ENCODE data around the gene DNM3.
"Not testable (repeated sequence)": the region's sequence is repeated elsewhere in the genome, so short reads cannot be mapped to it uniquely, and the experiment has no call there.

Gene DNM3

DNA sequence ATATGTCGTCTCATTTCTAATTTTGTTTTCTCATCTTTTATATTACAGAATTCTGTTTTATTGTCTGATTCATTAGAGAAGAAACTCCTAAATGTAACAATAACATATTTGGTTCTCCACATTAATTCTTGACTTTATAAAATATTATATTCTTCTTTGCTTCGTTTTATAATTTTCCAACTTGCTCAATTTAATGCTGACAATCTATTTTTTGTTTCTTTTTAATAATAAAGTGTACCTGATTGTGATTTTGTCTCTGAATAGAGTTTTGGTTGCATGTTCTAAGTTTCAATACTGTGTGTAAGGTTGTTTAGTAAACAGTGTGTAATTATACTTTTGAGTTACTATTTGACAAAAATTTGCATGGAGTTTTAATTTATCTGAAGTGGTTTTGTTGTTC, 448.1 kb downstream of the DNM3 start:
- no peak for DNase-seq

GRCh38 chr1:172292840-172293239, 451.5 kb downstream of the DNM3 start:
- DNase-seq: no peak

DNA sequence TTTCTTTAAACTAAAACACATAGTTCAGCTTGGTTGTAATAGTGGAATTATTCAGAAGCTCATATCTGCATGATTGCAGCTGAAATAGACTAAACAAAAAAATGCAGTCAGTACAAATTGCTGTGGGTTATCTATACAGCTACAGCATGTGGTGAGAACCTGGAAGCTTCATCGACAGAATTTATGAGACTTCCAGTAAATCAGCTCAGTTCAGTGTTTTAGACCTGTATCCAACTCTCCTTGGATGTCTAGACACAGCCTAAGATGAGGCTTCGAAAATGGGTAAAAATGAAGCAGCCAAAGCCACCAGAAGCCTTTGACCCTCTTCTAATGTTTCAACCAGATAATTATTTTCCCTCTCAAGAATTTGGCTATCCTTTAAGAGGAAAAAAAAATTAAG, 452.1 kb downstream of the DNM3 start:
- no peak for DNase-seq

DNA sequence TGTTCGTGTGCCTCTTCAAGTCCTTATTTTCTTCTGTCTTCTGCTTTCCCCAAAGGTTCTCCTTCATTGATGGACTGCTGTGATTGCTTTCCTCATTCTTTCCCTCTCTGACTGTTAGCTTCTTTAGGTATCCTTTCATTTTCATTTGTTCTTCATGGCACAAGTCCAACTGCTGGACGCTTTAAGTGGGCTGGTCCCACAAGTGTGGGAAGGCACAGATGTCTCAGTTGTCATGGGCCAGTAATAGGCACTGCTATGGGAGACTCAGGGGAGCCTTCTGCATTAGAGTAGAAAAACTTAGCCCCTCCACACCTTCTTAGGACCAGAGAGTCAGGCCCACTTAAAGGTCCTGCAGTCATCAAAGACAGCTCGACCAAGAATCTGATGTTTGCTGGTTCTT, 456.8 kb downstream of the DNM3 start:
- no peak for DNase-seq

GRCh38 chr1:172298911-172299310, 457.6 kb downstream of the DNM3 start:
- no peak for DNase-seq

DNA sequence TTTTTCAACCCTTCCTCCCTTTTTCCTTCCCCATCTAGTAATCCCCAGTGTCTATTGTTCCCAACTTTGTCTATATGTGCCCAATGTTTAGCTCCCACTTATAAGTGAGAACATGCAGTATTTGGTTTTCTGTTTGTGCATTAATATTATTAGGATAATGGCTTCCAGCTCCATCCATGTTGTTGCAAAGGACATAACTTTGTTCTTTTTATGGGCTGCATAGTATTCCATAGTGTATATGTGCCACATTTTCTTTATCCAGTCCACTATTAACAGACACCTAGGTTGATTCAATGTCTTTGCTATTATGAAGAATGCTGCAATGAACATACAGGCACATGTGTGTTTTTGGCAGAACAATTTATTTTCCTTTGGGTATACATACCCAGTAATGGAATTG, 458.2 kb downstream of the DNM3 start:
- DNase-seq: no peak

DNA sequence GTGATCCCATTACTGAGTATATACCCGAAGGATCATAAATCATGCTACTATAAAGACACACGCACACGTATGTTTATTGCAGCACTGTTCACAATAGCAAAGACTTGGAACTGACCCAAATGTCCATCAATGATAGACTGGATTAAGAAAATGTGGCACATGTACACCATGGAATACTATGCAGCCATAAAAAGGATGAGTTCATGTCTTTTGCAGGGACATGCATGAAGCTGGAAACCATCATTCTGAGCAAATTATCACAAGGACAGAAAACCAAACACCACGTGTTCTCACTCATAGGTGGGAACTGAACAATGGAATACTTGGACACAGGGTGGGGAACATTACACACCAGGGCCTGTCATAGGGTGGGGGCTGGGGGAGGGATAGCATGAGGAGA, 466.2 kb downstream of the DNM3 start:
- not testable (repeated sequence) for DNase-seq

- no peak for DNase-seq
Measured at GRCh38 chr1:172308142-172308541, 466.8 kb downstream of the DNM3 start.

DNA sequence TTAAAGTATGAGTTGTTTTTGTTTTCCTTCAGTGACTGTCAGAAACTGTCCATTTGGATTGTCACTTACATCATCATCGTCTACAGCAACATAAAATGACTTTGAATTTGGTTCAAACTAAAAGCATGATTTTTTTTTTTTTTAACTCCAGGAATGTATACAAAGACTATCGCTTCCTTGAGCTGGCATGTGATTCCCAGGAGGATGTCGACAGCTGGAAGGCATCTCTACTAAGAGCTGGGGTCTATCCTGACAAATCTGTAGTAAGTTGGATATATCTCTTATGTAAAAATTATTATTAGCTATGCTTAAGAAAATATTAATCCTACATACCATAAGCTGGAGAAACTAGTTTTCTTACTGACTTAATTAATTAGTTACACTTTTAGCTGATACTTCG, 467.3 kb downstream of the DNM3 start:
- DNase-seq: no peak

- DNase-seq: no peak
Measured at GRCh38 chr1:172320733-172321132, 479.4 kb downstream of the DNM3 start.

DNA sequence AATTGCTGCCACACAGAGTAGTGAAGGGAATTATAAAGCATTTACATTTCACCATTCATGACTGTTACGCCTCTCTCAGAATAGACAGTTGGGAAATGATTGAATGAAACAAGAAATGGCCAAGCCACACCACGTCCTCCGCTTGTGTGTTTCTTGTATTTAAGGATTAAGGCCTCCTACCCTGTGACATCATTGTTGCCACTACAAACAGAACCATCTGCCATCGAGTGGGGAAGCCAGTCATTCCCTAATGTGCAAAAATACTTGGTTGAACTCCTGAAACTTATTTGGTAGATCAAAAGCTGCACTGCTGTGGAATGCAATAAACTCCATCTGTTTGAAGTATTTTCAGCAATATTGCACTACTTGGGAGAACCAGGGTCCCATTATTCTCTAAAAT, 480.2 kb downstream of the DNM3 start:
- no peak for DNase-seq

DNA sequence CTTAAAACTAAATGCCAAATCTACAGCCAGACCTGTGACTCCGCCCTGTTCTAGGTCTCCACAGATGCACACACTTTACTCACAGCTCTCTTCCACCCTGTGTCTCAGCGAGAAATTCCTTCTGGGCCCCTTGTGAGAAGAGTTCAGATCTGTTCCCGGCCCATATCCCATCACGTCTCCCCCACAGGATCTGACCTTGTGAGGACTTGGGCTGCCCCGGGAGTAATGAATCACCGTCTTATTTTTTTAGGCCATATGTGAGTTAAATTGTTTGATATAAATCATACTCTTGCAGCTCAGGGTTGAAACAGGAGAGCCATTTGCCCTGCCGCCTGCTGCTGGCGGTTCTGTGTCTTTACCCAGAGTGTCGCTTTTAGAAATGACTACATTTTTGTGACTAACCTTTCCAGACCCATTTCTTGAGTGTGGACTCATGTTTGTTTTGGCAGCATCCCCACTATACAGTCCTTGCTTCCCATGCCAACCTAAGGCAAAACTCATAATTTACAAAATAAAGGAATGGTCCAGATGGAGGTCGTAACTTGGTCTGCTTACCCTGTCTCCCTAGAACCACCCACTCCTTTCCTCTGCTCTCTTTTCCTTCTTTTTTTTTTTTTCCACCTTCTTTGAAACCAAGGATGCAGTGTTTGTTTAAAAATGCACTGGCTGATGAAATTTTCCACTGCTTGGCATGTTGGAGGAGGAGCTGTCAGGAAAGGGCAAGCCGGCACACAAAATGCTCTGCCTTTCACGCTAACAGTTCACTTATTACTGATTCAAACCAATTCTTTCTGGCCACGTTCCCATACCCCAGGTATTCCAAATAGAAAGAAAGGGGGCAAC, 481.1 kb downstream of the DNM3 start:
- no peak for DNase-seq

DNA sequence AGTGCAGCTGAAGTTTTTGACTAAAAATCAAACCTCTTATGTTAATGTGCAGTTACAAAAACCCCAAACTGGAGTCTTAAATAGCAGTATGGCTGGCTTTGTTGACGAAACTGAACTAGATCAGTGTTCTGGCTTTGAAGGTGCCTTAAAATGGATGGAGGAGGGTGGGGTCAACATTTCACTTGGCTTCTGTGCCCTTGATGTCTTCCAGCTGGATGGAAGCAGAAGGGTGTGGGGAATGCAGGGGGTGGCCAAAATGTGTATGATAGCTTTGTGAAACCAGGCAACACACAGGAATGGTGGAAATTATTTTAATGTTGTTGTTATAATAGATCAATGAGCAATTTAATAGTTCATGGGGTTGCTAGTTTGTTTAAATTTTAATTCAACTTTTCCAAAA, 482.4 kb downstream of the DNM3 start:
- no peak for DNase-seq

DNA sequence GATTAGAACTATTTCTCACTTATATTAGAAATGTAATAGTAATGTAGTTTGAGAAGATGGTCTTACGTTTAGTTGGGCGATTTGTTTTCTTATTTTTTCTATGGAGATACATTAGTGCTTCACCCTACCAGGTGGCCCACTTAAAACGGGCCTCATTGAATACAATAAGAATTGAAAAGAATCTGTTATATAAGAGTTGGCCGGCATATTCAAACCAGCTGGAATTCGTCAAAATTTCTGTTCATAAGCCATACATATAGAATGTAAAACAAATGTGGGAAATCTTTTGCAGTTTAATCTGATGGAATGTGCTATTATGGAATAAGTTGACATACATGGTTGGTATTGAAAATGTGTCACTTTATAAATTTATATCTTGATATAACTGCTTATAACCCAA, 482.8 kb downstream of the DNM3 start:
- no peak for DNase-seq

DNA sequence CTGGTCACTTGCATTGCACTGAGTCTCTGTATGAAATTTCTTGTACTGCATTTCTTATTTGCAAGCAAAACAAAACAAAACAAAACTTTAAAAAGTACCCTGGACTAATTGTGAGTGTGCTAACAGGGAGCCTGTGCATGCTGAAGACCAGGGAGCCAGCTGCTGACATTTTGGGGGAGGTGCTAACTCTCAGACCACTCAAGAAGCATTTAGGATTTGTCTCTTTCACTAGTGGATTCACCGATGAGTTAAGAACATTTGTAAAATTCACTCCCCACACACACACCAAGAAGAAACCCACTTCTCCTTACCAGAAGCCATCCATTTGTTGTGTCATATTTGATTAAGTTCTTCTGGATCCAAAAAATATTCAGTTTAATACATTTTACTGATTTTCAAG, 483.5 kb downstream of the DNM3 start:
- DNase-seq: no peak

GRCh38 chr1:172325531-172325930, 484.2 kb downstream of the DNM3 start:
- DNase-seq: no peak

DNA sequence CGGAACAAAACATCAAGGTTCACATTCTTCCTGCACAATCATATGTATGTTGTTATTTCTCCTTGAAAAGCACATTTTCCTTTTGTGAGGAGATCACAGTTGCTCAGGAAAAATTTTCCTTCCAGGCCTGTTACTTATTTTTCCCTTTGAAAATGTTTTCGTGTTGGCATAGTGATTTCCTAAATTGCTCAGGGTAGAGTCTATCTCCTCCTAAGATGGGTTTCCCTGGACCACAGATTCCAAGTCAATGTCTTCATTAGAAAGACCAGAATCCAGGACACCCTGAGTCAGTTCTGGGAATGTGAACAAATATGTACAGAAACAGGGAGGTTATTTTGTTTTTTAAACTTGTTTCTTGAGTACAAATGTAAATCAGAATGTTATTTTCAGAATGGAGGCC, 484.8 kb downstream of the DNM3 start:
- no peak for DNase-seq

DNA sequence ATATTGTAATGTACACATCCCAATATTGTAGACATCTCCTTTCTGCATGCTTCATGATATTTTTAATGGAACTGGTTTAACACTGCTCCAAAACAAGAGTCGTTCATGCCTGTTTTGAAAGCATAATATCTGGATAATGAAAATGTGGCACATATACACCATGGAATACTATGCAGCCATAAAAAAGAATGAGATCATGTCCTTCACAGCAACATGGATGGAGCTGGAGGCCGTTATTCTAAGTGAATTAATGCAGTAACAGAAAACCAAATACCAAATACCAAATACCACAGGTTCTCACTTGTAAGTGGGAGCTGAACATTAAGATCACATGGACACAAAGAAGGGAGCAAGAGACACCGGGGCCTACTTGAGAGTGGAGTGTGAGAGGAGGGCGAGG, 487.0 kb downstream of the DNM3 start:
- DNase-seq: no peak

GRCh38 chr1:172332230-172332629, 490.9 kb downstream of the DNM3 start:
- DNase-seq: no peak

DNA sequence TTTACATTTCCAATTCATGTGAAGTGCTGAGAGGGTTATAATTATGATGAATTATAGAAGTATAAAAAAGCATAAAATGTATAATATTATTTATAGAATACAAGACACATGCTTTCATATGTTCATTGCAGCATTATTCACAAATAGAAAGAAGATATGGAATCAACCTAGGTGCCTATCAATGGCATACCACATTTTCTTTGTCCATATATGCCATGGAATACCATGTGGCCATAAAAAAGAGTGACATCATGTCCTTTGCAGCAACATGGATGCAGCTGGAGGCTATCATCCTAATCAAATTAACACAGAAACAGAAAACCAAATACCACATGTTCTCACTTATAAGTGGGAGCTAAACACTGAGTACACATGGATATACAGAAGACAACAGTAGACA, 494.1 kb downstream of the DNM3 start:
- DNase-seq: no peak

DNA sequence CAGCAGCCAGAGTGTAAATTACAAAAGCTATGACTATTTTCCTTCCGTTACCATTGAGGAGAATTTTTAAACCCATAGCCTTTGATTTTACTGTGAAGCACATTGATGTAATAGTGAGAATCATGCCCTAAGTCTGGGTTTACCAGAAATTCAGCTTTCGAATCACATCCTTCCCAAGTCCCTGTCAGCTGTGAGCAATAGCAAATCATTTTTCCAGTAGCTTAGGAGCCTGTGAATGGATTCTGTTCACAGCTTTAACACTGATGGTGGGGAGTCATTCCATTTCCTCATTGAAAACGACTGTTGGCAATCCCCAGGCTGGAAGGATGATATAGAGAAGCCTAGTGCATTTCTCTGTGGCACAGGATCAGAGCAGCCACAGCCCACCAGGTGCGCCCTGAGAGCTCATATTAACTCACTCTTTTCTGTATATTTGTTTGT, 497.0 kb downstream of the DNM3 start:
- peak in 1 of 3 donors; percentile 39 for DNase-seq

GRCh38 chr1:172339842-172340241, 498.5 kb downstream of the DNM3 start:
- DNase-seq: no peak

GRCh38 chr1:172340520-172340919, 499.2 kb downstream of the DNM3 start:
- peak; percentile 65 to 88 (median 85) for DNase-seq

GRCh38 chr1:172341697-172342096, 500.4 kb downstream of the DNM3 start:
- no peak for DNase-seq

DNA sequence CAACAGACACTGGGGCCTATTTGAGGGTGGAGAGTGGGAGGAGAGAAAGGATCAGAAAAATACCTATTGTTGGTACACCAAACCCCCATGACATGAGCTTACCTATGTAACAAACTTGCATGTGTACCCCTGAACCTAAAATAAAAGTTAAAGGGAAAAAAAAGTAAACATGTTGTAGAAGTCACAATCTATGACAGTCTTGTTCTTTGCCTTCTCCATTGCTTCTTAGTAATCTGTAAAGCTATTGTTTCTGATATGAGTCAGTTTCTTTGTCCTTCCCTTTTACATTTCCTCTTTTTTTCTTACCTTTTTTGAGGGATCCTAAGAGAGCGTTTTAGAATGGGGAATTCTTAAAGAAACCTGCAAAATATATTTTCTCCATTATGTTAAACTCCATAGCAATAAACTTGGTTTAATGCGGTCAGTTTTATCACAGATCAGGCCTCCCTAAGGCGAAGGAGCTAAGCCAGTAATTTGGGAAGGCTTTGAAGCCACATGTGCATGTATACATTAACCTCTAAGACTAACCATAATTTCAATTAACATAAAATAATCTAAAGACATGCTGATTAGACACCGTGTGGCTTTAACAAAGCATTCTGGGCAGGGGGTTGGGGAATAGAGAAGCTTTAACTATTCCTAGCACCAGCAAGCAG, 501.4 kb downstream of the DNM3 start:
- peak; percentile 13 to 72 (median 59) for DNase-seq

Measured in suppressor macrophage treated with lipopolysaccharide for 1 hour (primary cell).